Hepatocyte (in vitro differentiated cells): Measurements from ENCODE around the gene NHS. TPM values are rescaled to one million over a fixed set of nuclear protein-coding genes. Genes with fewer than 3 reads are reported as not detected.

Source experiments
- DNase-seq: peaks from one replicate; pipeline ENCODE4 v3.0.0-alpha.2; 2016; ENCODE audit warnings: low spot score
- H2AFZ ChIP-seq: fragments of 200-600 bp; sonication (generic); 2 replicates; pipeline ENCODE4 v1.6.0; 2016; ENCODE audit warnings: antibody characterized with exemption, mild to moderate bottlenecking
- H3K27ac ChIP-seq: fragments of 200-600 bp; sonication (generic); 2 replicates; pipeline ENCODE4 v1.5.1; 2016; ENCODE audit warnings: mild to moderate bottlenecking
- H3K27me3 ChIP-seq: fragments of 200-600 bp; sonication (generic); 2 replicates; pipeline ENCODE4 v1.6.1; 2016
- H3K36me3 ChIP-seq: fragments of 200-600 bp; sonication (generic); replicated peaks from 2 replicates; pipeline ENCODE4 v1.5.1; 2016; ENCODE audit warnings: low read depth; ENCODE audit not compliant: insufficient read depth
- H3K4me1 ChIP-seq: fragments of 200-600 bp; sonication (generic); 2 replicates; pipeline ENCODE4 v1.5.1; 2016; ENCODE audit warnings: mild to moderate bottlenecking, moderate library complexity; ENCODE audit not compliant: insufficient read depth
- H3K4me2 ChIP-seq: fragments of 200-600 bp; sonication (generic); 2 replicates; pipeline ENCODE4 v1.6.0; 2016
- H3K4me3 ChIP-seq: fragments of 200-600 bp; sonication (generic); 2 replicates; pipeline ENCODE4 v1.5.1; 2016; ENCODE audit warnings: mild to moderate bottlenecking
- H3K79me2 ChIP-seq: fragments of 200-600 bp; sonication (generic); 2 replicates; pipeline ENCODE4 v1.6.0; 2017; ENCODE audit warnings: mild to moderate bottlenecking
- H3K9me2 ChIP-seq: fragments of 200-600 bp; sonication (generic); replicated peaks from 2 replicates; pipeline ENCODE4 v1.6.0; 2017; ENCODE audit warnings: mild to moderate bottlenecking; ENCODE audit not compliant: insufficient read depth
- H3K9me3 ChIP-seq: fragments of 200-600 bp; sonication (generic); 2 replicates; pipeline ENCODE4 v1.5.1; 2016; ENCODE audit warnings: low read depth, mild to moderate bottlenecking
- H4K20me1 ChIP-seq: fragments of 200-600 bp; sonication (generic); 2 replicates; pipeline ENCODE4 v1.6.0; 2016; ENCODE audit warnings: mild to moderate bottlenecking; ENCODE audit not compliant: insufficient read depth, poor library complexity, severe bottlenecking
- EZH2 ChIP-seq: fragments of 200-600 bp; sonication (generic); IDR thresholded peaks from 2 replicates; pipeline ENCODE4 v1.6.1; 2016; ENCODE audit warnings: antibody characterized with exemption, mild to moderate bottlenecking, borderline replicate concordance
- EZH2phosphoT487 ChIP-seq: fragments of 200-600 bp; sonication (generic); IDR thresholded peaks from one replicate; pipeline ENCODE4 v1.6.1; 2018; ENCODE audit warnings: antibody characterized with exemption, mild to moderate bottlenecking, low read depth, moderate library complexity; ENCODE audit not compliant: unreplicated experiment, severe bottlenecking
- WGBS: methylation state at CpG from one replicate; pipeline ENCODE4 v1.1.6; 2016; ENCODE audit warnings: low lambda C conversion rate; ENCODE audit errors: missing lambda C conversion rate; 5-methylcytosine and 5-hydroxymethylcytosine counted together
- polyA plus RNA-seq: library from polyadenylated mRNA; unstranded; fragments of >200 nt; fragmentation: Nextera tagmentation; extraction: Ambion mirVana; gene quantifications from 2 replicates; pipeline ENCODE4 v1.2.1, GENCODE V29; 2016
- total RNA-seq: library from RNA; depleted of rRNA; stranded (reverse); fragments of >200 nt; gene quantifications from 2 replicates; pipeline ENCODE4 v1.2.3, GENCODE V29; 2014
- TF ChIP-seq, protein P1 (sequence below): fragments of 200-600 bp; sonication (generic); IDR thresholded peaks from 2 replicates; pipeline ENCODE4 v1.5.1; 2016; ENCODE audit warnings: antibody characterized with exemption, mild to moderate bottlenecking; ENCODE audit not compliant: poor library complexity

The NHS gene
- total and polyA plus RNA-seq, 2 experiments from 2014 or later = 0.35 to 3.1 TPM

GRCh38 chrX:17377091-17377717 lies 2.2 kb downstream of the NHS start:
- DNase-seq = peak; percentile 63
- Histone ChIP-seq H3K79me2 (no peaks in the 10 kb centered on the region), H3K4me1 (no peaks in the 10 kb centered on the region), H4K20me1 (no peaks in the 10 kb centered on the region), H3K4me3 (peak overlapping the region; percentile 31), H3K4me2 (peak overlapping the region; percentile 89), H3K27me3 (no peaks in the 10 kb centered on the region), H3K27ac (no peak overlapping the region), H3K9me3 (no peaks in the 10 kb centered on the region), H2AFZ (no peak overlapping the region), H3K9me2 (no peaks in the 10 kb centered on the region), H3K36me3 (no peaks in the 10 kb centered on the region)
- WGBS = 45% methylated on average over 42 of the region's 46 CpGs
- TF ChIP-seq EZH2phosphoT487 = no peak
- TF ChIP-seq, protein P1, sequence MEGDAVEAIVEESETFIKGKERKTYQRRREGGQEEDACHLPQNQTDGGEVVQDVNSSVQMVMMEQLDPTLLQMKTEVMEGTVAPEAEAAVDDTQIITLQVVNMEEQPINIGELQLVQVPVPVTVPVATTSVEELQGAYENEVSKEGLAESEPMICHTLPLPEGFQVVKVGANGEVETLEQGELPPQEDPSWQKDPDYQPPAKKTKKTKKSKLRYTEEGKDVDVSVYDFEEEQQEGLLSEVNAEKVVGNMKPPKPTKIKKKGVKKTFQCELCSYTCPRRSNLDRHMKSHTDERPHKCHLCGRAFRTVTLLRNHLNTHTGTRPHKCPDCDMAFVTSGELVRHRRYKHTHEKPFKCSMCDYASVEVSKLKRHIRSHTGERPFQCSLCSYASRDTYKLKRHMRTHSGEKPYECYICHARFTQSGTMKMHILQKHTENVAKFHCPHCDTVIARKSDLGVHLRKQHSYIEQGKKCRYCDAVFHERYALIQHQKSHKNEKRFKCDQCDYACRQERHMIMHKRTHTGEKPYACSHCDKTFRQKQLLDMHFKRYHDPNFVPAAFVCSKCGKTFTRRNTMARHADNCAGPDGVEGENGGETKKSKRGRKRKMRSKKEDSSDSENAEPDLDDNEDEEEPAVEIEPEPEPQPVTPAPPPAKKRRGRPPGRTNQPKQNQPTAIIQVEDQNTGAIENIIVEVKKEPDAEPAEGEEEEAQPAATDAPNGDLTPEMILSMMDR = no peak
- no peak for TF ChIP-seq EZH2

DNA sequence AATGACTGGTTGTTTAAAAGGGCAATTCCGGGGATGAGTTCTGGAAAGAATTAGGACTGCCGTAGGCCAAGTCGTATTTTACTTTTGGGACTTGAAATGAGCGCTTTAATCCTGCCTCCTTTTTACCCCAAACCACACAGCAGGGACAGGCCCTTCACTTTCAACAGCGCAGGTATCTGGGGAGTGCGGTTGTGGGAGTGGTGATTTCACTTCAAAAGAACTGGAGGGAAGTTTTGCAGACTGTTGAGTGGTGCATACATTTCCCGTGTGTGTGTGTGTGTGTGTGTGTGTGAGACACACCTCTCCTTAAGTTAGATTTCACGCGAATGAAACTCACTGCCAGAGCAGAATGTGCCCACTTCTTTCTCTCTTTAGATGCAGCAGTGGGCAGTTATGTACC lies 2.8 kb downstream of the NHS start:
- Histone ChIP-seq H3K79me2 (no peaks in the 10 kb centered on the region), H3K27ac (no peak overlapping the region), H3K9me3 (no peaks in the 10 kb centered on the region), H3K27me3 (no peaks in the 10 kb centered on the region), H2AFZ (no peak overlapping the region), H4K20me1 (no peaks in the 10 kb centered on the region), H3K9me2 (no peaks in the 10 kb centered on the region), H3K36me3 (no peaks in the 10 kb centered on the region), H3K4me3 (peak overlapping the region; percentile 10), H3K4me1 (no peaks in the 10 kb centered on the region), H3K4me2 (peak overlapping the region; percentile 89)
- WGBS = 40% methylated on average over 9 of the region's 9 CpGs
- no peak for TF ChIP-seq EZH2phosphoT487
- TF ChIP-seq, protein P1 = no peak
- no peak for TF ChIP-seq EZH2
- DNase-seq = no peak

DNA sequence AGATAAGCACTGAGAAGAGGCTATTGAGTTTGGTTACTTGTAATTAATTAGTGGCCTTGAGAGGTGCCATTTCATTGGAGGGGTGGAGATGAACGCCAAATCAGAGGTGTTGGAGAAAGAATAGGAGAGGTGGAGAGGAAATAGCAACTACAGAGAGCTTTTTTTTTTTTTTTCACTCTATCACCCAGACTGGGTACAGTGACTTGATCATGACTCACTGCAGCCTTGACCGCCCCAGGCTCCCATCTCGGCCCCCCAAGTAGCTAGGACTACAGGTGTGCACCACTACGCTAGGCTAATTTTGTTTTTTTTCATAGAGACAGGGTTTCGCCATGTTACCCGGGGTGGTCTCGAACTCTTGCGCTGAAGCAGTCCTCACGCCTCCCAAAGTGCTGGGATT lies 5.2 kb downstream of the NHS start:
- H3K27me3 ChIP-seq = no peaks in the 10 kb centered on the region
- H3K4me3 ChIP-seq = no peak overlapping the region
- no peaks in the 10 kb centered on the region for H4K20me1 ChIP-seq
- H3K79me2 ChIP-seq = no peaks in the 10 kb centered on the region
- H3K4me1 ChIP-seq = no peaks in the 10 kb centered on the region
- no peaks in the 10 kb centered on the region for H3K9me3 ChIP-seq
- no peak overlapping the region for H3K27ac ChIP-seq
- no peaks in the 10 kb centered on the region for H3K9me2 ChIP-seq
- H3K4me2 ChIP-seq = no peak overlapping the region
- DNase-seq = no peak
- no peaks in the 10 kb centered on the region for H3K36me3 ChIP-seq
- TF ChIP-seq, protein P1 = no peak
- no peak for TF ChIP-seq EZH2
- TF ChIP-seq EZH2phosphoT487 = no peak
- 89% methylated on average over 9 of the region's 9 CpGs for WGBS
- no peak overlapping the region for H2AFZ ChIP-seq

DNA sequence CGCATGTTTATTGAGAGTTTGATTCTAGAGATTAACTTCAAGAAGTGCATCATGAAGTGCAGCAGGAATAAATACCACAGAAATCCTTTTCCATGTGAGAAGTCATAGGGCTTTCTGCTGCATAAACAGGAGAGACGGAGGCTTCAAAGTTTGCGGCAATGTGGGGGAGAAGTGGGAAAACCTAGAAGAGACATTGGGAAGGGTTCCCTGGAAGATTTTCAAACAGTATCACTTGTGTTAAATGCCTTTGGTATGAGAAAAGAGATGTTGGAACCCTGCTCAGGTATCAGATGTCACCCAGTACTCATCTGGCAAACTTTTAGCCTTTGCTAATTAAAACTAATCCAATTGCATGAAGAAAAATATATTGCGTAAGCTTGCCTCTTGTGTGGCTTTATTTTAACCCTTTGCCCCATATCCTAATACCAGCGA lies 15.4 kb downstream of the NHS start:
- Histone ChIP-seq H3K27ac (no peak overlapping the region), H3K4me3 (no peak overlapping the region), H3K27me3 (no peaks in the 10 kb centered on the region), H3K9me2 (no peaks in the 10 kb centered on the region), H3K9me3 (no peaks in the 10 kb centered on the region), H4K20me1 (no peaks in the 10 kb centered on the region), H3K79me2 (no peaks in the 10 kb centered on the region), H3K36me3 (no peaks in the 10 kb centered on the region), H2AFZ (no peak overlapping the region), H3K4me1 (no peaks in the 10 kb centered on the region), H3K4me2 (no peak overlapping the region)
- 70% methylated on average over 5 of the region's 5 CpGs for WGBS
- no peak for TF ChIP-seq EZH2phosphoT487
- TF ChIP-seq, protein P1 = no peak
- no peak for TF ChIP-seq EZH2
- DNase-seq = no peak
